C1 segment of cervical spinal cord (tissue), 14 donors: ENCODE data around the gene FGF18.
A peak's percentile ranks its signal among the peaks of the same experiment; 100 is the strongest.
"Not testable (repeated sequence)": the region's sequence is repeated elsewhere in the genome, so short reads cannot be mapped to it uniquely, and the experiment has no call there.

Source experiments
- DNase-seq, 14 donors: peaks; one replicate each; lab custom pipeline; 2025; lab: John Stamatoyannopoulos, UW

The FGF18 gene

DNA sequence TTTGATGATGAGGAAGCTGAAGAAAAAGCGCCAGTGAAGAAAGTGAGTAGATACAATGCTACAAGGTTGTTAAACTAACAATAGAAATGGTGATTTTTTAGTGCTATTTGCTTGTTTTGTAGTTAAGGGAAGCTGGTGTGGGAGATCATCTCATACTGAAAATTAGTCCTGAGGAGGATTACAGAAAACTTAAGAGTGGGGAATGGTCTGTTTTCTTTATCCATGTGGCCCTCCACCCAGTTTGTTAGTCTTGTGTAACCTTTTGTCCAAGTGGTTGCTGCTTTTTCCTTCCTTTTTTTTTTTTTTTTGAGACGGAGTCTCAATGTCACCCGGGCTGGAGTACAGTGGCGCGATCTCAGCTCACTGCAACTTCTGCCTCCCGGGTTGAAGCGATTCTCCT lies 19.3 kb upstream of the FGF18 start:
- no peak for DNase-seq

DNA sequence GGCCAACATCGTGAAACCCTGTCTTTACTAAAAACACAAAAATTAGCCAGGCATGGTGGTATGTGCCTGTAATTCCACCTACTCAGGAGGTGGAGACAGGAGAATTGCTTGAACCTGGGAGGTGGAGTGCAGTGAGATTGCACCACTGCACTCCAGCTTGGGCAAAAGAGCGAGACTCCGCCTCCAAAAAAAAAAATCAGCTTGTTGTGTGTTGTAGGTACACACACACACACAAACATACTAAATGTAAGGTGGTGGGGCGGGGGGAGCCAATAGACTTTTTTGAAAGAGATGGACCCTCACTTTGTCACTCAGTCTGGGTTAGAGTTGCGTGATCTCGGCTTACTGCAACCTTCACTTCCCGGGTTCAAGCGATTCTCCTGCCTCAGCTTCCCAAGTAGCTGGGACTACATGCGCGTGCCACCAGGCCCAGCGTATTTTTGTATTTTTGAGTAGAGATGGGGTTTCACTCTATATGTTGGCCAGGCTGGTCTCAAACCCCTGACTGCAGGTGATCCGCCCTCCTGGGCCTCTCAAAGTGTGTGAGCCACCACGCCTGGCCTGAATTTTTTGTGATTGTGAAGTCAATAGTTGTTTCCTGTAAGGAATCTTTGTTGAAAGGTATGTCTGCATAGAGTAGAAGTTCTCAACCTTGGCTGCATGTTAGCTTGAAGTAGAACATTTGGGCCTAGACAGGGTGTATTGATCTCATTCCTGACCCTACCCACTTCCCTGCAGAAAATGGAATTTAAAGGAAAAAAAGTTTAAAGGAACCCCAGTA lies 18.1 kb upstream of the FGF18 start:
- DNase-seq: no peak

DNA sequence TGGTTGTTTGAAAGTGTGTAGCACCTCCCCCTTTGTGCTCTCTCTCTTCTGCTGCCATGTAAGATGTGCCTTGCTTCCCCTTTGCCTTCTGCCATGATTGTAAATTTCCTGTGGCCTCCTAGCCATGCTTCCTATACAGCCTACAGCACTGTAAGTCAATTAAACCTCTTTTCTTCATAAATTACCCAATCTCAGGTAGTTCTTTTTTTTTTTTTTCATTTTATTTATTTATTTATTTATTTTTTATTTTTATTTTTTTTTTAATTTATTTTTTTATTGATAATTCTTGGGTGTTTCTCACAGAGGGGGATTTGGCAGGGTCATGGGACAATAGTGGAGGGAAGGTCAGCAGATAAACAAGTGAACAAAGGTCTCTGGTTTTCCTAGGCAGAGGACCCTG lies 16.7 kb upstream of the FGF18 start:
- not testable (repeated sequence) for DNase-seq

DNA sequence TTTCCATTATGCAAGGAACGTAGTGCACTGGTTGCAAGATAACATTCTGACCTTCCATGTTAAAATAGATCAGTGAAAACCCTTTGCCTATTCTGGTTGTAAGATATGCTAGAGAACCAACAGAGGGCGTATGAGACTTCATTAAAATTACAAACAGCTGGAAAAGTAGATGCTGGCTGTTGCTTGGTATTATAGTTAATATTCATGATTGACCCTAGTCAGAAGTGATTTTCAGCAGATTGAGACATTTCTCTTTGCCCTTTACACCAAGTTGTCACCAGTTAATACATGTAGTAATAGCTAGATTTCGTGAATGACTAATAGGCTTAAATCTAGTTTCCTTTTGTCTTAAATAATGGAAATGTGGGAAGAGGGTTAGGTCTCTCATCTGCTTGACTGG lies 13.8 kb upstream of the FGF18 start:
- no peak for DNase-seq

DNA sequence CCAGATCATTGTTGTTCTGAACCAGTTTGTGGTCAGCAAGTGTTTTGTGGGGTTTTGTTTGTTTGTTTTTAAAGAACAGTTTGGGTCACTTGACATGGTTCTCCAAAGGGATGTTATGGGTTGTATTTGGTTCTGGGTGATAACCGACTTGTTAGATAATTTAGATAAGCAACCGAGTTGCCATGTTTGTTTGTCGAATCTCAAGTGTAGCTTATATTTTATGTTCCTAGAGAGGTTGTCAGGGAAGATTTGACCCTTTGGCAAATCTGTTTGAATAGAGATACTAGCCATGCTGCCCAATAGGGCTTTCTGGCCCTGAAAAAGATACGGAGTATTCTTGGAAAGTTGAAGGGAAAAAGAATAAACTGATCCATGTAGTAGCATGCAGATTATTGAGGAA lies 12.2 kb upstream of the FGF18 start:
- no peak for DNase-seq

DNA sequence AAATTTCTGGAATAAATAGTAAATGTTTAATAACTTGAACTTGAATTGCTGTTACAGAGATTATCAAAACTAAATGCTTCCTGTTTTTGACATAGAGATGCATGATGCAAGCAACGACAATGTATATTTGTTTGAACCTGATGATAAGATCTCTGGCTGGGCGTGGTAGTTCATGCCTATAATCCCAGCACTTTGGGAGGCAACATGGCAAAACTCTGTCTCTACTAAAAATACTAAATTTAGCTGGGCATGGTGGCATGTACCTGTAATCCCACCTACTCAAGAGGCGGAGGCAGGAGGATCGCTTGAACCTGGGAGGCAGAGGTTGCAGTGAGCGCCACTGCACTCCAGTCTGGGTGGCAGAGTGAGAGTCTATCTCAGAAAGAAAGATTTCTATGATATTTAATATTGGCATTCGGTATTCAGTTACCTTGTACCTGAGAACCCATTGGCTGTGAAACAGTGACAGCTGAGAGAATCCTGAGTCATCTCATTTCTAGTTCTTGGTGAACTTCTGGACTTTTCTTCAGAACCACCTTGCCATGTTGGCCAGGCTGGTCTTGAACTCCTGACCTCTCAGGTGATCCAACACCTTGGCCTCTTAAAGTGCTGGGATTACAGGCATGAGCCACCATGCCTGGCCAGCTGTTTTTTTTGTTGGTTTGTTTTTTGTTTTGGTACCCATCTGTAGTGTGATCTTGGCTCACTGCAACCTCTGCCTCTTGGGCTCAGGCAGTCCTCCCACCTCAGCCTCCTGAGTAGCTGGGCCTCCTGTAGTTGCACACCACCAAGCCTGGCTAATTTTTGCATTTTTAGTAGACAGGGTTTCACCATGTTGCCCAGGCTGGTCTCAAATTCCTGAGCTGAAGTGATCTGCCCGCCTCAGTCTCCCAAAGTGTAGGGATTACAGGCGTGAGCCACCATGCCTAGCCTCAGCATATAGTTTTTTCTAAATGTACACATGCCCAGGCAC lies 10.0 kb upstream of the FGF18 start:
- DNase-seq: no peak

DNA sequence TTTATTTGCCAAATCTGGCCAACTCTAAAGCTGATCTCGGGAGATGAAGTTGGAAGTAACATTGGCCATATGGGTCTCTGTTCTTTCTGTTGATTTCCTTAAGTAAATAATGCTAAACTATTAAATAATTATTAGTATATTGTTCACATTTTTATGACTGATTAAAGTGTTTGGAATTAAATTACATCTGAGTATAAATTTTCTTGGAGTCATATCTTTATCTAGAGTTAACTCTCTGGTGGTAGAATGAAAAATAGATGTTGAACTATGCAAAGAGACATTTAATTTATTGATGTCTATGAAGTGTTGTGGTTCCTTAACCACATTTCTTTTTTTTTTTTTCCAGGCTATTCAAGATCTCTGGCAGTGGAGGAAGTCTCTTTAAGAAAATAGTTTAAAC lies 9.3 kb upstream of the FGF18 start:
- no peak for DNase-seq

DNA sequence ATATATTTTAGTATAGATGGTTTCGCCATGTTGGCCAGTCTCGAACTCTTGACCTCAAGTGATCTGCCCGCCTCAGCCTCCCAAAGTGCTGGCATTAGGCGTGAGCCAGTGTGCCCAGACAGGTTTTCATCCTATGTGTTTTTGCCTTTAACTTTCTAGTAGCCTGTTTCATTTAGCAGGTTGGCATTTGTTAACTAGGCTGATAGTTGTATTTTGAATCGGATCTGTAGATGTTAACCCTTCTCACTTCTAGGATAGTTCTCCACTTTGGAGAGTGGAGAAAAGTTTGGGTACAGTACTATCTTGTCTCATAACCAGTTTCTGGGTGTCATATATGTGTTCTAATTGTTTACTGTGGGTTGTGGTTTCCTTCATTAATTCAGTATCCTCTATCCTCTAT lies 7.3 kb upstream of the FGF18 start:
- no peak for DNase-seq

DNA sequence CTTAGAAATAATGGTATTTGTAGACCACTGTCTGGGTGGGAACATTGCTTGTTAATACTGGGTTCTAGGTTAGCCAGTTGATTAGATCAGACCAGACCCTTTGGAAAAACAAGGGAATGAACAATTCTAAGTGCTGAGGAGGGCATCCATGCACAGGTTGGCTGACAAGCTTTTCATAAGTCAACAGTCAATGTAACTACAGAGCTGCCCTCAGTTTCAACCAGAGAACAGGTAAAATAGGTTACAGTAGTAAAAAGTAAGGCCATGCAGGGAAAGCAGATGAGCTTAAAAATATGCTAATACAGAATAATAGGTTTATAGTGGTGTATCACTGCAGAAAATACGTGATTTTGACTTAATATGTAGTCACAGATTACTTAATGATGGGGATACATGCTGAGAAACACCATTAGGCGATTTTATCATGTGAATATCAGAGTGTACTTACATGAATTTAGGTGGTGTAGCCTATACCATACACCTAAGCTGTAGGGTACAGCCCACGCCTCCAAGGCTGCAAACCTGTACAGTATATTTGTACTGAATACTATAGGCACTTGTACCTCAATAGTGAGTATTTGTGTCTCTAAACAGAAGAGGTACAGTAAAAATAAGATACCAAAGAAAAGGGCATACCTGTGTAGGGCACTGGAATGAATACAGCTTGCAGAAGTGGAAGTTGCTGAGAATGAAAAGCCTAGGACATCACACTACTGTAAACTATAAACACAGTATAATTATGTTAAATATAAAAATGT lies 6.1 kb upstream of the FGF18 start:
- no peak for DNase-seq

GRCh38 chr5:171413993-171414392 lies 5.5 kb upstream of the FGF18 start:
- DNase-seq: not testable (repeated sequence)

GRCh38 chr5:171415115-171415730 lies 4.2 kb upstream of the FGF18 start:
- DNase-seq: no peak

DNA sequence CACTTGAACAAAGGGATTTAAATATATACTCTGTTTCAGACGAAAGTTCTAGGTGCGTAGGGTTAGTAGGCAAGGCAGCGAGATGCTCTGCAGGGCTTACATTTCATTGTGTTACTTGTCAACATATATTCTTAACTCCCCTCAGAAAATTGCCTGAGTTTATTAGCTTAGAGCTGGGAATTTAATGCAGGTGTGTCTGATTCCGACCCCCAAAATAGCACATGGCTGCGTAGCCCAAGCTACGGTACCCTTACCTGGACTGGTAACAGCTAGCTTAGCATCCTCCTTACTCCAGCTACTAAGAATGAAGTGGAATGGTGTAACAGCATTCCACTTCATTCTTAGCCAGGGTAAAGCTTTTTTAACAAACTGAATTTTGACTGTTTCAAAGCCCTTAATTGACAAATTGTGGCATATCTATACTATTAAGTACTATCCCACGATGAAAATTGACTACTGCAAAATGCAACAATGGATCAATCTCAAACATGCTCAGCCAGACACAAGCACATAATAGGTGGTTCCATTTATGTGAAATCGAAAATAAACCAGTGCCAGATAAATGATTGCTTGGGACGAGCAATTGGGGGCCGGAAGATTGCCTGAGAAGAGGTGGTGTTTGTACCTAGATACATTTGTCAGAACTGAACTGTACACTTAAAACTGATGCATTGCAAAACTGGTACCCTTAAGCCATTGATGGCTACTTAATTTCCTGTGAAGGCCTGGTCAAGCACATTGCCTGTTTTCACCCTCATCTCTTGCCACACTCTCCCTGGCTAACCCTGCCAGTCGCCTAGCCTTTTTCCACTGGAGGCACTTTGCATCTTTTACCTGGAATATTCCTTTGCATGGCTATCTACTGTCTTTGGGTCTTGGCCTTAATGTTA lies 3.0 kb upstream of the FGF18 start:
- DNase-seq: no peak

DNA sequence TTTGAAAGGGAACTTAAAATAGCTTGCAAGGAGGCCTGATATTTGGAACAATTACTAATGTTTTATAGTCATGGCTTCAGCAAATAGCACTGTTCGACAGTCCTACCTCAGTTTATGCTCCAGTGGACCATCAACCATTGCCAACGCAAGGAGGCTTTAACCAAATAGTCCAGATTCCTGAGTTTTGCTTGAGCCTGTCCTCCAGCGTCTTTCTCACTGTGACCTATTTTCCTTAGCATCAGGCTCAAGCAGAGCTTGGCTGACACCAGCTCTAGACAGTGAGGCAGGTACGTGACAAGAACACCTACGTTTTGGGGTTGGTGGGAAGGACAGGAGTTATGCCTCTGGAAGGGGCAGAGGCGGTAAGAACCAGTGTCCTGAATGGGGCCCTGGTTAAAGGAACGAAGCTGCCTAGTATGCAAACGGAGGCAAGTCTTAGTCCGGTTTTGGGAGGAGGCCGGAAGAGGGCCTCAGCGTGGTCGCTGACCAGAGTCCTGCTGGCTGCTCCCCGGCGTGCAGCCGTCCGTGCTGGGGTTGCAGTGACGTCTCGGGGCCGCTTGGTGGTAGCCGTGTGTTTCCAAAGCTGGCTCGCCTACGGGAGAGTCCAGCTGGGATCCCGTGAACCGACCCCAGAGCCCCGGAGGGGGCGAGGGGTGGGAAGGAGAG lies 998 bp upstream of the FGF18 start:
- peak in 11 of 14 donors; percentile 14 to 52 (median 29) for DNase-seq

GRCh38 chr5:171419688-171420430 lies 412 bp downstream of the FGF18 start:
- DNase-seq: no peak

GRCh38 chr5:171420431-171421241 lies 1.2 kb downstream of the FGF18 start:
- DNase-seq: peak in 6 of 14 donors; percentile 9 to 29 (median 14)

DNA sequence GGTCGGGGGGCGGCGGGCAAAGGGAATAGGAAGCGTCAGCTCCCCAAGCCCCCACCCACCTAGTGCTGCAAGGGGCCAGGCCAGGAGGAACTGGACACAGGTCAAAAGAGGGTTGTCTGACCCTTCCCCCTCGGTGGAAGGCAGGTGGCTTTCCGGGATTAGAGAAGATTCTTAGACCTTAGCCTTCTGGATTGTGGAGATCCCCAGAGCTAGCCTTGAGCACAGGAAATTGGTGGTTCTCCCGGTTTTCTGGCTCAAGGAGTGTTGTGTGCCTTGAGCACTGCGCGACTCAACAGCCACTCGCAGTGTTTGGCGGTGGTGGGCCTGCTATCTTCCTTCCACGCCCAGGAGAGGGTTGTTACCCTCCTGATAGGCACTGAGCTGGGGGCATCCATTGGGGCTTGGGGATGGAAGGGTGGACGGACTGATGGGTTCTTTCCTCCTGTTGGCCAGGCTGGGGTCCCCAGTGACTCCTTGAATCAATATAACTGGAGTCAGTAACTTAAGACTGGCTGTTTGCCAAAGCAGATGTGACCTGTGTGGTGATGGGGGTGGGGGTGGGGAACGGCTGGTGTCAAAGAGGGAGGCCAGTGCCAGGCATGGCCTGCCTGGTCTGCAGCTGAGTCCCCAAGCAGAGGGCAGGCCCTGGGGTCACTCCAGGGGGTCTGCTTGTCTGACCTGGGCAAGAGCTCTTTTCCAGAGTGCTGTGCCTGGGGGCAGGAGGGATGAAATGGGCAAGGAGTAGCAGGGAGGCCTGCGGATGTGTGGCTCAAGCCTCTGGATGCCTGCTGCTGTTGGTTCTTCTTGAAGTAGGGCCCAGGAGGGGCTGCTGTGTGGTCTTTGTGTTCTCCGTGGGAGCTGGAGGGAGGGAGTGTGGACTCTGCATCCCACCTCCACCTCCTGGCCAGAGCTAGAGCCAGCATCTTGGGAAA lies 2.1 kb downstream of the FGF18 start:
- DNase-seq: no peak

- DNase-seq: no peak
Observed at GRCh38 chr5:171422495-171422894, 3.0 kb downstream of the FGF18 start.
